ENCODE data around the gene ZFYVE28.

ZFYVE28 gene

GRCh38 chr4:2412885-2413716 lies 5.3 kb downstream of the ZFYVE28 start:
- FAIRE-seq, result peak; percentile 80
- peak; percentile 94 for DNase-seq (ENCODE audit: insufficient read length, low spot score)

- DNase-seq (ENCODE audit: insufficient read length, low spot score) (no peak), FAIRE-seq (no peak)
Measured at GRCh38 chr4:2412534-2412884, 5.9 kb downstream of the ZFYVE28 start.

- no peak for FAIRE-seq
- no peak for DNase-seq (ENCODE audit: insufficient read length, low spot score)
Measured at GRCh38 chr4:2411786-2412510, 6.5 kb downstream of the ZFYVE28 start.

GRCh38 chr4:2409381-2409783 lies 9.1 kb downstream of the ZFYVE28 start:
- FAIRE-seq, result no peak

GRCh38 chr4:2408976-2409375 lies 9.5 kb downstream of the ZFYVE28 start:
- DNase-seq (ENCODE audit: insufficient read length, low spot score) (no peak), FAIRE-seq (no peak)

More at GRCh38 chr4:2409381-2409783, 9.1 kb downstream of the ZFYVE28 start:
- DNase-seq (ENCODE audit: insufficient read length, low spot score), result no peak

- DNase-seq (ENCODE audit: insufficient read length, low spot score) (no peak), FAIRE-seq (no peak)
Measured at GRCh38 chr4:2408401-2408958, 10.0 kb downstream of the ZFYVE28 start.

GRCh38 chr4:2407991-2408342 lies 10.5 kb downstream of the ZFYVE28 start:
- DNase-seq (ENCODE audit: insufficient read length, low spot score) (no peak), FAIRE-seq (no peak)

- DNase-seq (ENCODE audit: insufficient read length, low spot score), result no peak
- no peak for FAIRE-seq
Measured at GRCh38 chr4:2406920-2407319, 11.5 kb downstream of the ZFYVE28 start.

- DNase-seq (ENCODE audit: insufficient read length, low spot score) (no peak), FAIRE-seq (no peak)
Measured at GRCh38 chr4:2406406-2406805, 12.0 kb downstream of the ZFYVE28 start.

GRCh38 chr4:2402941-2403340 lies 15.5 kb downstream of the ZFYVE28 start:
- no peak for DNase-seq (ENCODE audit: insufficient read length, low spot score)

GRCh38 chr4:2402048-2402842 lies 16.2 kb downstream of the ZFYVE28 start:
- DNase-seq (ENCODE audit: insufficient read length, low spot score) (peak; percentile 39), FAIRE-seq (peak; percentile 36)

More at GRCh38 chr4:2402941-2403340, 15.5 kb downstream of the ZFYVE28 start:
- no peak for FAIRE-seq

- FAIRE-seq (no peak), DNase-seq (ENCODE audit: insufficient read length, low spot score) (no peak)
Measured at GRCh38 chr4:2401610-2401983, 16.8 kb downstream of the ZFYVE28 start.

- DNase-seq (ENCODE audit: insufficient read length, low spot score) (no peak), FAIRE-seq (no peak)
Measured at GRCh38 chr4:2400841-2401609, 17.4 kb downstream of the ZFYVE28 start.

GRCh38 chr4:2399631-2400190 lies 18.7 kb downstream of the ZFYVE28 start:
- no peak for DNase-seq (ENCODE audit: insufficient read length, low spot score)
- FAIRE-seq, result no peak

GRCh38 chr4:2399216-2399615 lies 19.2 kb downstream of the ZFYVE28 start:
- DNase-seq (ENCODE audit: insufficient read length, low spot score), result no peak
- FAIRE-seq, result no peak

GRCh38 chr4:2397596-2398379 lies 20.7 kb downstream of the ZFYVE28 start:
- no peak for DNase-seq (ENCODE audit: insufficient read length, low spot score)
- no peak for FAIRE-seq

- no peak for FAIRE-seq
- DNase-seq (ENCODE audit: insufficient read length, low spot score), result no peak
Measured at GRCh38 chr4:2396781-2397368, 21.6 kb downstream of the ZFYVE28 start.

- DNase-seq (ENCODE audit: insufficient read length, low spot score) (no peak), FAIRE-seq (no peak)
Measured at GRCh38 chr4:2395584-2395983, 22.9 kb downstream of the ZFYVE28 start.

- FAIRE-seq, result no peak
- no peak for DNase-seq (ENCODE audit: insufficient read length, low spot score)
Measured at GRCh38 chr4:2395038-2395437, 23.4 kb downstream of the ZFYVE28 start.

Measured in HTR-8/SVneo (cell line).